GM10266 (cell line): ENCODE data around the gene QSER1.
"Not testable (repeated sequence)": the region's sequence is repeated elsewhere in the genome, so short reads cannot be mapped to it uniquely, and the experiment has no call there.

Experiments used
- DNase-seq: peaks from one replicate; pipeline ENCODE4 v3.0.0; 2012; ENCODE audit errors: extremely low spot score
- TF ChIP-seq, protein P1 (sequence below): IDR thresholded peaks from 2 replicates; pipeline ENCODE4 v1.5.1; 2012; ENCODE audit warnings: mild to moderate bottlenecking, low read depth; ENCODE audit not compliant: control insufficient read depth, insufficient read depth; ENCODE audit errors: missing control alignments

Gene QSER1

DNA sequence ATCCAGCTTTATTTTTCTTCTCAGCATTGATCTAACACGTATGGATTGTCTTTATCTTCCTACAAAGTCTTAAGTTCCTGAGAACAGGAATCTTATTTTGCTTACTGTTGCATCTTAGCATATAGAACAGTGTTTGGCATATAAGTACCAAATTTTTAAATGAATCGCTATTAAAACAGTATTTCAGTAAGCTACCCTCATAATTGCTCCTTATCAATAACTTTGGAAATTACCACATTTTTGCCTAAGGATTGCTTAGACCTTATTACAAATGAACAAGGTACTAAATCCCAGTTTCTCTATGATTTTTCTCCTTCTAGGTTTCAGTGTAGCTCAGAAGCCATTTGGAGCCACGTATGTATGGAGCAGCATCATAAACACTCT is 132.7 kb downstream of the QSER1 start:
- TF ChIP-seq, protein P1, sequence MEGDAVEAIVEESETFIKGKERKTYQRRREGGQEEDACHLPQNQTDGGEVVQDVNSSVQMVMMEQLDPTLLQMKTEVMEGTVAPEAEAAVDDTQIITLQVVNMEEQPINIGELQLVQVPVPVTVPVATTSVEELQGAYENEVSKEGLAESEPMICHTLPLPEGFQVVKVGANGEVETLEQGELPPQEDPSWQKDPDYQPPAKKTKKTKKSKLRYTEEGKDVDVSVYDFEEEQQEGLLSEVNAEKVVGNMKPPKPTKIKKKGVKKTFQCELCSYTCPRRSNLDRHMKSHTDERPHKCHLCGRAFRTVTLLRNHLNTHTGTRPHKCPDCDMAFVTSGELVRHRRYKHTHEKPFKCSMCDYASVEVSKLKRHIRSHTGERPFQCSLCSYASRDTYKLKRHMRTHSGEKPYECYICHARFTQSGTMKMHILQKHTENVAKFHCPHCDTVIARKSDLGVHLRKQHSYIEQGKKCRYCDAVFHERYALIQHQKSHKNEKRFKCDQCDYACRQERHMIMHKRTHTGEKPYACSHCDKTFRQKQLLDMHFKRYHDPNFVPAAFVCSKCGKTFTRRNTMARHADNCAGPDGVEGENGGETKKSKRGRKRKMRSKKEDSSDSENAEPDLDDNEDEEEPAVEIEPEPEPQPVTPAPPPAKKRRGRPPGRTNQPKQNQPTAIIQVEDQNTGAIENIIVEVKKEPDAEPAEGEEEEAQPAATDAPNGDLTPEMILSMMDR, result no peak
- DNase-seq, result no peak

DNA sequence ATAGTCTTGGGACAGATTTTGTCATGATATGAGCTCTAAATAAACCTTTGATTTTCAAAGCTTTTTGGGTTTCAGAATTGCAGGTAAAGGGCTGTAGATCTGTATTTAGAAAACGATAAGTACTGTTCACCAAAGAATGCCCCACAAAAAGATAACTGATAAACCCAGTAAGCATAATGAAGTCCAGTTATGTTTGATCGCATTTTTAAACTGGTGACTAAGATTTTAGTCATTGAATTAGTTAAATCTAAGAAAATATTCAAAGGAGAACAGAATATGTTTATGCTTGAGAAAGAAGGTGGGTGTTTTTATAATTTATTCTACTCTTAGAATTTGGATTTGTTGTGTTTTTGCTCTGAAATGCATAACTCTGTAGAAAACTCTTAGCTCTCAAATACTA is 134.6 kb downstream of the QSER1 start:
- DNase-seq, result no peak
- TF ChIP-seq, protein P1, result no peak

DNA sequence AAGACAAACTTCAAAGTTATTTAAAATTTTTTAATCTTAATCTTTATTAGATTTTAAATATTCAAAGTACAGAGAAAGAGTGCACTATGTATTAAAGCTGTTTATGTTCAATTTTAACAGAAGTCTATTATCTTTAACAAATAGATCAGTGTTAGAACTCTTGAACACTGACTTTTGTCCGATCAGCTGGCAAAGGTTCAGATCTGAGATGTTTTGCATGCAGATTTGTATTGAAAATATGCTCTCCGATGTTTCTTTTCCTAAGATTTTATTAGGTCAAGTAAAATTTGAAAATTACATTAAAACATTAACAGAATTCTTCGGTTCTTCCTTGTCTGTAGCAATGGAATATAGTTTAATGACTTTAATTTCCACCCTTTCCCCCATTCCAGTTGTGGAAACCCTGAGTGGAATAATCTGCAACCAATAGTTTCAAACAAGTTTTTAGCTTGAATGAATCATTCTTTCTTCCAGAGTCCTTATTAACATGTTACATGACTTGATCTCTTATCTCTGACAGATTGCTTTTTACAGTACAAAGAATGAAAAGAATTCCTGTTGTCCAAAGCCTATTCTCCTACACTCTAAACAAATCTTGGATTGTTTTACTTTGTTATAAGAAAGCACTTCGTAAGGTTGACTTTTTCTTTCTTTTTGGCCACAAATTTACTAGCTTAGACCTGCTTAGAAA is 135.4 kb downstream of the QSER1 start:
- no peak for DNase-seq
- TF ChIP-seq, protein P1, result no peak

DNA sequence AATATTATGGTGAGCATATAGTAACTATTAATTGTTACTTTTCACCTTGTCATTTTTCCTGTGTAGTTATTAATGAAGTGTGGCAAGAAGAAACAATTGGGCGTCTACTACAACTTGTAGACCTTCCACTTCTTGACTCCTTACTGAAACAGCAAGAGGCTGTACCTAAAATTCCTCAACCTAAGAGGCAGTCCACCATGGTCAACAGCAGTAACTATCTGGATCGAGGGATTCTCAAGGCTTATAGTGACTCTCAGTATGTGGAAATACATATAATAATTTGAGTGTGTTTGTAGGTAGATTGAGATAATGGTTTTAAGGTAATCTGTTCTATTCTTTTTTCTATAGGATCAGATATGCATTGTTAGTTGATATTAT is 135.9 kb downstream of the QSER1 start:
- TF ChIP-seq, protein P1, result no peak
- DNase-seq, result no peak

DNA sequence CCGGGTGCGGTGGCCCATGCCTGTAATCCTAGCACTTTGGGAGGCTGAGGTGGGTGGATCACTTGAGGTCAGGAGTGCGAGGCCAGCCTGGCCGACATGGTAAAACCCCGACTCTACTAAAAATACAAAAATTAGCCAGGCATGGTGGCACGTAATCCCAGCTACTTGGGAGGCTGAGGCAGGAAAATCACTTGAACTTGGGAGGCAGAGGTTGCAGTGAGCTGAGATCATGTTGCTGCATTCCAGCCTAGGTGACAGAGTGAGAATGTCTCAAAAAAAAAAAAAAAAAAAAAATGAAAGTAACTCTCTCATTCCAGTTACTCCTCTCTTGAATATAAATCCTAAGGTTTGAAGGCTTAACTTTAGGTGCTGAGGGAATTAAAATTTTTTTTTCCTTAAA is 136.6 kb downstream of the QSER1 start:
- not testable (repeated sequence) for DNase-seq
